K562 (cell line): Measurements from ENCODE around the gene NMRK2. TPM values are rescaled to one million over a fixed set of nuclear protein-coding genes. Genes with fewer than 3 reads are reported as not detected.

ENCODE experiments used
- GABPB1 ChIP-seq: sonication (generic); formaldehyde crosslinking; IDR thresholded peaks from 2 replicates; pipeline ENCODE4 v1.8.0; 2022; ENCODE audit warnings: mild to moderate bottlenecking, missing genetic modification reagents
- HNRNPUL1 ChIP-seq: fragments of 200-400 bp; formaldehyde crosslinking; IDR thresholded peaks from 2 replicates; pipeline ENCODE4 v1.6.1; 2017; ENCODE audit warnings: low read length
- KLF13 ChIP-seq: fragments of 450-650 bp; IDR thresholded peaks from 2 replicates; pipeline ENCODE4 v1.6.1; 2016; ENCODE audit warnings: missing genetic modification characterization, low read depth, mild to moderate bottlenecking, missing compliant biosample characterization, moderate library complexity, borderline replicate concordance
- MYC ChIP-seq, 2 experiments: fragments of 250-450 bp in 1 of 2; sonication (Bioruptor Pico) in 1 of 2; IDR thresholded peaks; 2 replicates each; pipeline versions ENCODE4 v1.5.1 to v1.6.1; 2012 to 2021; ENCODE audit warnings: low read depth in 2 of 2, borderline replicate concordance in 1 of 2, improper control_type of control experiment in 1 of 2, low read length in 1 of 2, mild to moderate bottlenecking in 1 of 2, moderate library complexity in 1 of 2
- ZNF165 ChIP-seq: fragments of 250-450 bp; sonication (Bioruptor Pico); IDR thresholded peaks from 2 replicates; pipeline ENCODE4 v1.4.0; 2020; ENCODE audit warnings: borderline replicate concordance
- polyA plus RNA-seq, 8 experiments: library from polyadenylated mRNA; depleted of rRNA in 4 of 8; stranded (reverse) in 5 of 8; unstranded in 3 of 8; fragments of >200 nt; fragmentation: Nextera tagmentation in 2 of 8; fragmentation: Illumina TruSeq in 1 of 8; extraction: Ambion mirVana in 2 of 8; extraction: Trizol in 1 of 8; gene quantifications; 2 replicates each; pipeline versions ENCODE4 v1.2.1 to v1.2.3, GENCODE V29; 2011 to 2014; ENCODE audit warnings: inconsistent platforms in 1 of 8, missing spikeins in 1 of 8
- total RNA-seq, 7 experiments: library from RNA; depleted of rRNA in 6 of 7; stranded (reverse); fragments of >200 nt in 6 of 7; fragmentation: Illumina TruSeq in 2 of 7; extraction: Trizol in 2 of 7; gene quantifications; 2 replicates each; pipeline versions ENCODE4 v1.2.1 to v1.2.3, GENCODE V29; 2011 to 2021; ENCODE audit warnings: low replicate concordance in 1 of 7
- TF ChIP-seq, protein P1 (sequence below): sonication (generic); formaldehyde crosslinking; IDR thresholded peaks from 2 replicates; pipeline ENCODE4 v1.8.0; 2022; ENCODE audit warnings: mild to moderate bottlenecking, missing genetic modification reagents
- TF ChIP-seq, protein P2 (sequence below): fragments of 200-800 bp; sonication (Bioruptor generic); IDR thresholded peaks from 2 replicates; pipeline ENCODE4 v1.6.1; 2016; ENCODE audit warnings: missing genetic modification characterization, missing compliant biosample characterization
- TF ChIP-seq, protein P3 (sequence below): IDR thresholded peaks from 2 replicates; pipeline ENCODE4 v1.6.1; 2016; ENCODE audit warnings: missing genetic modification characterization, missing compliant biosample characterization

NMRK2 gene
- total and polyA plus RNA-seq, 9 of the 15 experiments (the other 6 are each of a cell fraction or from before 2014, with no cell fraction given): not detected

DNA sequence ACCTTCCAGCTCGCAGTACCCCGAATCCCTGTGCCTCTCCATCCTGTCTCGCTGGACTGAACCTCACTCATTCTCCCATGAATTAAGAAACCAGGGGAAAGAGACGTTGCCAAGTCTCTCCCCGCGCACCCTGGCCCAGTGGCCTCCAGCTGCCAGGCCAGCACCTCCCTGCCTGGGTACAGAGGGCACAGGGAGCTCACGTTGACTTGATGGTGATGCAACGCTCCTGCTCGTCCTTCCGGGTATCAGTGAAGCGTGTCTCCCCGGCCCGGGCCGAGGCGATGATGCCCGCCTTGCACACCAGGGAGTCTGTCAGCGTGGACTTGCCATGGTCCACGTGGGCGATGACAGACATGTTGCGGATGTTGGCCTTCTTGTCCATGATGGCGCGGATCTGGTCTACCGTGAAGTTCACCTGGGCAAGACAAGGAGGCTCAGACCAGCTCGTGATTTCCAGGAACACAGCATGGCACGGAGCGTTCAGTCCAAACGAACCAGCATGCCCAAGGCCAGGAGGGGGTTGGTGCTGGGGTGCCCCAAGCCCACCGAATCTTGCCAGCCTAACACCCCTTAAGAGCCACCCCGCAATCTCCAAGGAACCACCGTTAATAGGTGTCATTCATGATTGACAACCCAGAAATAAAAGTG, 51.2 kb downstream of the NMRK2 start (continued):
- TF ChIP-seq, protein P1, sequence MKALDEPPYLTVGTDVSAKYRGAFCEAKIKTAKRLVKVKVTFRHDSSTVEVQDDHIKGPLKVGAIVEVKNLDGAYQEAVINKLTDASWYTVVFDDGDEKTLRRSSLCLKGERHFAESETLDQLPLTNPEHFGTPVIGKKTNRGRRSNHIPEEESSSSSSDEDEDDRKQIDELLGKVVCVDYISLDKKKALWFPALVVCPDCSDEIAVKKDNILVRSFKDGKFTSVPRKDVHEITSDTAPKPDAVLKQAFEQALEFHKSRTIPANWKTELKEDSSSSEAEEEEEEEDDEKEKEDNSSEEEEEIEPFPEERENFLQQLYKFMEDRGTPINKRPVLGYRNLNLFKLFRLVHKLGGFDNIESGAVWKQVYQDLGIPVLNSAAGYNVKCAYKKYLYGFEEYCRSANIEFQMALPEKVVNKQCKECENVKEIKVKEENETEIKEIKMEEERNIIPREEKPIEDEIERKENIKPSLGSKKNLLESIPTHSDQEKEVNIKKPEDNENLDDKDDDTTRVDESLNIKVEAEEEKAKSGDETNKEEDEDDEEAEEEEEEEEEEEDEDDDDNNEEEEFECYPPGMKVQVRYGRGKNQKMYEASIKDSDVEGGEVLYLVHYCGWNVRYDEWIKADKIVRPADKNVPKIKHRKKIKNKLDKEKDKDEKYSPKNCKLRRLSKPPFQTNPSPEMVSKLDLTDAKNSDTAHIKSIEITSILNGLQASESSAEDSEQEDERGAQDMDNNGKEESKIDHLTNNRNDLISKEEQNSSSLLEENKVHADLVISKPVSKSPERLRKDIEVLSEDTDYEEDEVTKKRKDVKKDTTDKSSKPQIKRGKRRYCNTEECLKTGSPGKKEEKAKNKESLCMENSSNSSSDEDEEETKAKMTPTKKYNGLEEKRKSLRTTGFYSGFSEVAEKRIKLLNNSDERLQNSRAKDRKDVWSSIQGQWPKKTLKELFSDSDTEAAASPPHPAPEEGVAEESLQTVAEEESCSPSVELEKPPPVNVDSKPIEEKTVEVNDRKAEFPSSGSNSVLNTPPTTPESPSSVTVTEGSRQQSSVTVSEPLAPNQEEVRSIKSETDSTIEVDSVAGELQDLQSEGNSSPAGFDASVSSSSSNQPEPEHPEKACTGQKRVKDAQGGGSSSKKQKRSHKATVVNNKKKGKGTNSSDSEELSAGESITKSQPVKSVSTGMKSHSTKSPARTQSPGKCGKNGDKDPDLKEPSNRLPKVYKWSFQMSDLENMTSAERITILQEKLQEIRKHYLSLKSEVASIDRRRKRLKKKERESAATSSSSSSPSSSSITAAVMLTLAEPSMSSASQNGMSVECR (CRISPR knock-in tag): peak; percentile 88
- TF ChIP-seq, protein P2, sequence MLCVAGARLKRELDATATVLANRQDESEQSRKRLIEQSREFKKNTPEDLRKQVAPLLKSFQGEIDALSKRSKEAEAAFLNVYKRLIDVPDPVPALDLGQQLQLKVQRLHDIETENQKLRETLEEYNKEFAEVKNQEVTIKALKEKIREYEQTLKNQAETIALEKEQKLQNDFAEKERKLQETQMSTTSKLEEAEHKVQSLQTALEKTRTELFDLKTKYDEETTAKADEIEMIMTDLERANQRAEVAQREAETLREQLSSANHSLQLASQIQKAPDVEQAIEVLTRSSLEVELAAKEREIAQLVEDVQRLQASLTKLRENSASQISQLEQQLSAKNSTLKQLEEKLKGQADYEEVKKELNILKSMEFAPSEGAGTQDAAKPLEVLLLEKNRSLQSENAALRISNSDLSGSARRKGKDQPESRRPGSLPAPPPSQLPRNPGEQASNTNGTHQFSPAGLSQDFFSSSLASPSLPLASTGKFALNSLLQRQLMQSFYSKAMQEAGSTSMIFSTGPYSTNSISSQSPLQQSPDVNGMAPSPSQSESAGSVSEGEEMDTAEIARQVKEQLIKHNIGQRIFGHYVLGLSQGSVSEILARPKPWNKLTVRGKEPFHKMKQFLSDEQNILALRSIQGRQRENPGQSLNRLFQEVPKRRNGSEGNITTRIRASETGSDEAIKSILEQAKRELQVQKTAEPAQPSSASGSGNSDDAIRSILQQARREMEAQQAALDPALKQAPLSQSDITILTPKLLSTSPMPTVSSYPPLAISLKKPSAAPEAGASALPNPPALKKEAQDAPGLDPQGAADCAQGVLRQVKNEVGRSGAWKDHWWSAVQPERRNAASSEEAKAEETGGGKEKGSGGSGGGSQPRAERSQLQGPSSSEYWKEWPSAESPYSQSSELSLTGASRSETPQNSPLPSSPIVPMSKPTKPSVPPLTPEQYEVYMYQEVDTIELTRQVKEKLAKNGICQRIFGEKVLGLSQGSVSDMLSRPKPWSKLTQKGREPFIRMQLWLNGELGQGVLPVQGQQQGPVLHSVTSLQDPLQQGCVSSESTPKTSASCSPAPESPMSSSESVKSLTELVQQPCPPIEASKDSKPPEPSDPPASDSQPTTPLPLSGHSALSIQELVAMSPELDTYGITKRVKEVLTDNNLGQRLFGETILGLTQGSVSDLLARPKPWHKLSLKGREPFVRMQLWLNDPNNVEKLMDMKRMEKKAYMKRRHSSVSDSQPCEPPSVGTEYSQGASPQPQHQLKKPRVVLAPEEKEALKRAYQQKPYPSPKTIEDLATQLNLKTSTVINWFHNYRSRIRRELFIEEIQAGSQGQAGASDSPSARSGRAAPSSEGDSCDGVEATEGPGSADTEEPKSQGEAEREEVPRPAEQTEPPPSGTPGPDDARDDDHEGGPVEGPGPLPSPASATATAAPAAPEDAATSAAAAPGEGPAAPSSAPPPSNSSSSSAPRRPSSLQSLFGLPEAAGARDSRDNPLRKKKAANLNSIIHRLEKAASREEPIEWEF (CRISPR knock-in tag): no peak
- TF ChIP-seq HNRNPUL1 (no peak; the same call in 1 of the 2 replicates), MYC (IDR thresholded peaks at IDR 0.05; ENCODE audit: low read depth, low read length) (peak; percentile 68), MYC (CRISPR knock-in tag; IDR thresholded peaks at IDR 0.05; ENCODE audit: borderline replicate concordance, low read depth) (no peak), ZNF165 (CRISPR knock-in tag) (no peak), KLF13 (tag) (no peak), GABPB1 (no peak)
- TF ChIP-seq, protein P3, sequence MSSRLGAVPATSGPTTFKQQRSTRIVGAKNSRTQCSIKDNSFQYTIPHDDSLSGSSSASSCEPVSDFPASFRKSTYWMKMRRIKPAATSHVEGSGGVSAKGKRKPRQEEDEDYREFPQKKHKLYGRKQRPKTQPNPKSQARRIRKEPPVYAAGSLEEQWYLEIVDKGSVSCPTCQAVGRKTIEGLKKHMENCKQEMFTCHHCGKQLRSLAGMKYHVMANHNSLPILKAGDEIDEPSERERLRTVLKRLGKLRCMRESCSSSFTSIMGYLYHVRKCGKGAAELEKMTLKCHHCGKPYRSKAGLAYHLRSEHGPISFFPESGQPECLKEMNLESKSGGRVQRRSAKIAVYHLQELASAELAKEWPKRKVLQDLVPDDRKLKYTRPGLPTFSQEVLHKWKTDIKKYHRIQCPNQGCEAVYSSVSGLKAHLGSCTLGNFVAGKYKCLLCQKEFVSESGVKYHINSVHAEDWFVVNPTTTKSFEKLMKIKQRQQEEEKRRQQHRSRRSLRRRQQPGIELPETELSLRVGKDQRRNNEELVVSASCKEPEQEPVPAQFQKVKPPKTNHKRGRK (tag): no peak
